ENCODE results near the gene NT5C3A. TPM values are rescaled to one million over a fixed set of nuclear protein-coding genes. Genes with fewer than 3 reads are reported as not detected.

Gene NT5C3A
- total and polyA plus RNA-seq, 2 of the 8 experiments (the other 6 are each of a cell fraction or from before 2014, with no cell fraction given): 7.5 to 22.7 TPM

GRCh38 chr7:33035776-33036175, 26.8 kb downstream of the NT5C3A start:
- H3K18ac ChIP-seq (ENCODE audit: extremely low read depth, low read length): no peak overlapping the region
- H3K36me3 ChIP-seq (ENCODE audit: control insufficient read depth in 2 of 4, insufficient read depth in 4 of 4, low read length in 3 of 4): peaks cover 0 to 3% (median 0%) of the 10 kb centered on the region in 4 experiments; a peak in 1 of 8 replicates
- no peaks in the 10 kb centered on the region for H3K9me3 ChIP-seq (ENCODE audit: insufficient read depth in 2 of 2, low read depth in 1 of 2, low read length in 1 of 2)
- no peak overlapping the region for H3K23ac ChIP-seq (ENCODE audit: insufficient read length)
- no peak overlapping the region for H2BK120ac ChIP-seq (replicated peaks; ENCODE audit: low read depth, low read length)
- no peak overlapping the region for H2AFZ ChIP-seq (ENCODE audit: low read length)
- no peak overlapping the region for H2BK5ac ChIP-seq (ENCODE audit: low read depth, low read length)
- no peak overlapping the region for H3K4me3 ChIP-seq (ENCODE audit: extremely low read depth in 1 of 4, insufficient read depth in 2 of 4, low read depth in 3 of 4, low read length in 4 of 4)
- H2BK12ac ChIP-seq (ENCODE audit: low read depth, low read length): no peak overlapping the region
- no peaks in the 10 kb centered on the region for H3K27me3 ChIP-seq (replicated peaks in 1 of 4; ENCODE audit: control insufficient read depth in 3 of 4, extremely low read depth in 1 of 4, insufficient read depth in 3 of 4, low read length in 3 of 4)
- ChIA-PET POLR2A (ENCODE audit: partially characterized antibody) (no interaction called here), CTCF (ENCODE audit: partially characterized antibody) (interaction anchor here (0.6 to 0.7 kb wide), 2 partner anchors 93 to 646 kb away, joined by 3 to 5 read pairs; no protein-coding TSS in a partner anchor)
- no peaks in the 10 kb centered on the region for H3K4me1 ChIP-seq (replicated peaks in 1 of 4; ENCODE audit: control insufficient read depth in 3 of 4, insufficient read depth in 4 of 4, low read length in 3 of 4)
- no peak overlapping the region for H4K5ac ChIP-seq (ENCODE audit: insufficient read length, low read depth, low read length)
- no peak overlapping the region for H4K8ac ChIP-seq (ENCODE audit: extremely low read depth, insufficient read depth, low read length)
- H3K79me2 ChIP-seq (ENCODE audit: control insufficient read depth in 1 of 2, insufficient read depth in 2 of 2, low read length in 2 of 2): peaks cover 0 to 37% of the 10 kb centered on the region in 2 experiments; a peak in 2 of 4 replicates
- no peak overlapping the region for H4K91ac ChIP-seq (replicated peaks; ENCODE audit: insufficient read length, low read length)
- H2BK15ac ChIP-seq (ENCODE audit: low read length): no peak overlapping the region
- no peak overlapping the region for H3K9ac ChIP-seq (replicated peaks in 1 of 4; ENCODE audit: extremely low read depth in 1 of 4, low read depth in 3 of 4, low read length in 3 of 4)
- no peak overlapping the region for H3K27ac ChIP-seq (ENCODE audit: low read depth, low read length)
- no peak overlapping the region for H3K4me2 ChIP-seq (ENCODE audit: insufficient read depth in 1 of 2, low read depth in 2 of 2, low read length in 2 of 2)
- H2BK20ac ChIP-seq (ENCODE audit: low read length): no peak overlapping the region
- no peak overlapping the region for H3K14ac ChIP-seq (ENCODE audit: insufficient read length)
- H2AK5ac ChIP-seq (ENCODE audit: low read depth, low read length): no peak overlapping the region
- 95% methylated on average over 2 of the region's 2 CpGs; no CpG with 5 or more reads in 1 of the 2 experiments for WGBS, 2 experiments (ENCODE audit: extremely low coverage in 1 of 2, insufficient coverage in 1 of 2, insufficient read length in 1 of 2, insufficient replicate concordance in 2 of 2, low coverage in 1 of 2, low lambda C conversion rate in 2 of 2, missing lambda C conversion rate in 1 of 2)
- FAIRE-seq (no peak), DNase-seq (ENCODE audit: low read depth in 1 of 2, low spot score in 2 of 2) (no peak)
- peaks cover 0 to 1% of the 10 kb centered on the region in 2 experiments for H4K20me1 ChIP-seq (replicated peaks in 1 of 2; ENCODE audit: control insufficient read depth in 1 of 2, insufficient read depth in 2 of 2, low read length in 2 of 2)
- no peak overlapping the region for H3K56ac ChIP-seq (replicated peaks; ENCODE audit: insufficient read length, low read depth, low read length)
- no peaks in the 10 kb centered on the region for H3K23me2 ChIP-seq (ENCODE audit: low read depth, low read length)
- no peaks in the 10 kb centered on the region for H3K79me1 ChIP-seq (ENCODE audit: low read depth, low read length)
- H3K4ac ChIP-seq (replicated peaks; ENCODE audit: insufficient read length, low read depth, low read length): no peak overlapping the region
- TF ChIP-seq YY1 (IDR thresholded peaks at IDR 0.05; ENCODE audit: low read depth, low read length) (no peak), JUN (IDR thresholded peaks at IDR 0.05; ENCODE audit: low read depth, low read length) (no peak), HDAC6 (IDR thresholded peaks at IDR 0.05; ENCODE audit: low read depth, low read length) (no peak), SUZ12 (IDR thresholded peaks at IDR 0.05; ENCODE audit: low read length) (no peak), FOSL1 (IDR thresholded peaks at IDR 0.05; ENCODE audit: insufficient read depth, low read depth, low read length) (no peak), TEAD4 (IDR thresholded peaks at IDR 0.05; ENCODE audit: low read depth, low read length) (no peak), POLR2AphosphoS5 (IDR thresholded peaks at IDR 0.05; ENCODE audit: low read depth, low read length) (no peak), GABPA (IDR thresholded peaks at IDR 0.05; ENCODE audit: borderline replicate concordance, insufficient read depth, low read length) (no peak), SRF (IDR thresholded peaks at IDR 0.05; ENCODE audit: low read depth, low read length) (no peak)

Data from H1 (cell line).